Lower leg skin (tissue), 4 donors: Measurements from ENCODE around the gene DRGX. TPM values are rescaled to one million over a fixed set of nuclear protein-coding genes. Genes with fewer than 3 reads are reported as not detected.

Experiments used
- DNase-seq, 2 donors: peaks; one replicate each; pipeline ENCODE4 v3.0.0-alpha.2; 2019; ENCODE audit warnings: low spot score in 2 of 2
- H3K4me3 ChIP-seq: fragments of 200-600 bp; sonication (generic); 2 replicates; pipeline ENCODE4 v1.5.1; 2017; ENCODE audit warnings: mild to moderate bottlenecking, low read depth; ENCODE audit not compliant: poor library complexity, severe bottlenecking
- CTCF ChIP-seq, 3 donors: fragments of 450-650 bp; IDR thresholded peaks; one replicate each; pipeline ENCODE4 v1.5.1; 2016; ENCODE audit warnings: antibody characterized with exemption in 3 of 3, mild to moderate bottlenecking in 3 of 3, moderate library complexity in 2 of 3
- POLR2A ChIP-seq, 2 donors: fragments of 450-650 bp; IDR thresholded peaks; one replicate each; pipeline ENCODE4 v1.6.1; 2016 to 2017; ENCODE audit warnings: antibody characterized with exemption in 2 of 2, mild to moderate bottlenecking in 1 of 2, moderate library complexity in 1 of 2
- WGBS, 2 donors: methylation state at CpG; one replicate each; pipeline ENCODE4 v1.1.5; 2018; 5-methylcytosine and 5-hydroxymethylcytosine counted together
- intact Hi-C: fragments of 100-400 bp; cut with DNase I; formaldehyde crosslinking; loops from one replicate; pipeline ENCODE4 v1.15.0; 2023; ENCODE audit warnings: low total_unique reads
- total RNA-seq, 4 donors: library from RNA; depleted of rRNA; stranded (reverse); fragments of >200 nt; gene quantifications; one replicate each; pipeline ENCODE4 v1.1.0, GENCODE V29; 2016

DRGX gene
- total RNA-seq, 4 donors from 2014 or later: not detected

GRCh38 chr10:49354593-49354992 is 41.3 kb downstream of the DRGX start:
- H3K4me3 ChIP-seq: no peak overlapping the region
- intact Hi-C loops: no loop called here
- no peak for TF ChIP-seq POLR2A (IDR thresholded peaks at IDR 0.05)
- no peak for TF ChIP-seq CTCF (IDR thresholded peaks at IDR 0.05)
- WGBS, 2 donors: 83 to 85% methylated on average over 3 of the region's 3 CpGs
- DNase-seq: peak in 1 of 2 donors; percentile 31

GRCh38 chr10:49353895-49354566 is 41.9 kb downstream of the DRGX start:
- peak in 1 of 2 donors; percentile 68 for DNase-seq
- intact Hi-C loops: no loop called here
- no peak overlapping the region for H3K4me3 ChIP-seq
- 91% methylated on average over 8 of the region's 8 CpGs for WGBS, 2 donors
- no peak for TF ChIP-seq POLR2A (IDR thresholded peaks at IDR 0.05)
- TF ChIP-seq CTCF (IDR thresholded peaks at IDR 0.05): no peak

GRCh38 chr10:49353026-49353894 is 42.6 kb downstream of the DRGX start:
- H3K4me3 ChIP-seq: no peak overlapping the region
- peak in 1 of 2 donors; percentile 63 for DNase-seq
- intact Hi-C loops: no loop called here
- 76 to 79% methylated on average over 6 of the region's 6 CpGs for whole genome bisulfite sequencing, 2 donors
- TF ChIP-seq CTCF (IDR thresholded peaks at IDR 0.05): no peak
- no peak for TF ChIP-seq POLR2A (IDR thresholded peaks at IDR 0.05)

- peak in 1 of 2 donors; percentile 37 for DNase-seq
- TF ChIP-seq POLR2A (IDR thresholded peaks at IDR 0.05) (no peak), CTCF (IDR thresholded peaks at IDR 0.05) (no peak)
- no peak overlapping the region for H3K4me3 ChIP-seq
- intact Hi-C loops: no loop called here
- WGBS, 2 donors: 78 to 80% methylated on average over 2 of the region's 2 CpGs
Observed at GRCh38 chr10:49352323-49352722, 43.6 kb downstream of the DRGX start.

- no peak overlapping the region for H3K4me3 ChIP-seq
- WGBS, 2 donors: 61 to 63% methylated on average over 4 of the region's 4 CpGs
- intact Hi-C loops: no loop called here
- DNase-seq: peak in 1 of 2 donors; percentile 36
- TF ChIP-seq POLR2A (IDR thresholded peaks at IDR 0.05): no peak
- no peak for TF ChIP-seq CTCF (IDR thresholded peaks at IDR 0.05)
Observed at GRCh38 chr10:49351669-49352068, 44.2 kb downstream of the DRGX start.
